G401 (cell line): ENCODE measurements around the gene SLC6A16. TPM values are rescaled to one million over a fixed set of nuclear protein-coding genes. Genes with fewer than 3 reads are reported as not detected.

Source experiments
- total RNA-seq: library from RNA; depleted of rRNA; stranded (reverse); fragments of >200 nt; shearing (Covaris generic); gene quantifications from 2 replicates; pipeline ENCODE4 v1.2.3, GENCODE V29; 2014; rRNA removed

SLC6A16 gene
- total RNA-seq, 1 experiment from 2014 or later = not detected

Other genes with a start within 250 kb of the SLC6A16 start
- 326 and 361 TPM in 2 replicates for gene SNRNP70, start 239.7 kb downstream of the SLC6A16 start, total RNA-seq
- gene LIN7B, start 210.8 kb downstream of the SLC6A16 start, total RNA-seq = 19.1 and 32.2 TPM in 2 replicates
- gene C19orf73, start 206.0 kb downstream of the SLC6A16 start, total RNA-seq = 0.74 TPM in 1 of 2 replicates, not detected in the other
- gene PPFIA3, start 205.6 kb downstream of the SLC6A16 start, total RNA-seq = 101 and 111 TPM in 2 replicates
- 4.6 and 7.2 TPM in 2 replicates for gene HRC, start 169.8 kb downstream of the SLC6A16 start, total RNA-seq
- gene TRPM4, start 167.4 kb downstream of the SLC6A16 start, total RNA-seq = 17.5 and 18.6 TPM in 2 replicates
- gene CD37, start 10.2 kb upstream of the SLC6A16 start, total RNA-seq = not detected in 2 replicates
- 30.2 and 33.2 TPM in 2 replicates for gene TEAD2, start 37.2 kb upstream of the SLC6A16 start, total RNA-seq
- gene DKKL1, start 38.7 kb upstream of the SLC6A16 start, total RNA-seq = 6.2 and 7.3 TPM in 2 replicates
- not detected in 2 replicates for gene KASH5, start 63.1 kb upstream of the SLC6A16 start, total RNA-seq
- gene PTH2, start 98.2 kb upstream of the SLC6A16 start, total RNA-seq = not detected in 2 replicates
- gene GFY, start 100.2 kb upstream of the SLC6A16 start, total RNA-seq = 0.55 and 1.3 TPM in 2 replicates
- 3.1 and 7.0 TPM in 2 replicates for gene SLC17A7, start 116.3 kb upstream of the SLC6A16 start, total RNA-seq
- 148 and 183 TPM in 2 replicates for gene PIH1D1, start 126.6 kb upstream of the SLC6A16 start, total RNA-seq
- gene ALDH16A1, start 128.0 kb upstream of the SLC6A16 start, total RNA-seq = 50.9 and 65.6 TPM in 2 replicates
- 0.74 TPM in 1 of 2 replicates, not detected in the other for gene FLT3LG, start 149.0 kb upstream of the SLC6A16 start, total RNA-seq
- gene RPL13A, start 162.4 kb upstream of the SLC6A16 start, total RNA-seq = 2,624 and 3,787 TPM in 2 replicates
- gene RPS11, start 171.2 kb upstream of the SLC6A16 start, total RNA-seq = 2,371 and 2,995 TPM in 2 replicates
- gene FCGRT, start 187.5 kb upstream of the SLC6A16 start, total RNA-seq = 29.8 and 35.9 TPM in 2 replicates
- 0.74 and 10.8 TPM in 2 replicates for gene RCN3, start 202.8 kb upstream of the SLC6A16 start, total RNA-seq